Lung (tissue), 12 donors: ENCODE data around the gene PSMA7. TPM values are rescaled to one million over a fixed set of nuclear protein-coding genes. Genes with fewer than 3 reads are reported as not detected.

Experiments used
- ATAC-seq: fragments of 200-7000 bp; cut with Tn5 transposase; one replicate; pipeline ENCODE4 v1.9.1; 2020; ENCODE audit warnings: moderate number of reproducible peaks; ENCODE audit not compliant: insufficient read depth, low FRiP score
- DNase-seq, 3 donors: peaks; one replicate each; pipeline ENCODE4 v3.0.0-alpha.2; 2013 to 2017
- H3K27ac ChIP-seq, 2 donors: one replicate each; pipeline ENCODE4 v1.5.1; 2013; ENCODE audit warnings: mild to moderate bottlenecking in 2 of 2, moderate library complexity in 2 of 2, control low read depth in 1 of 2, inconsistent platforms in 1 of 2, low read depth in 1 of 2, low read length in 1 of 2
- H3K27me3 ChIP-seq, 3 donors: one replicate each; pipeline ENCODE4 v1.5.1; 2013; ENCODE audit warnings: low read length in 2 of 3; ENCODE audit not compliant: control insufficient read depth in 3 of 3, insufficient read depth in 3 of 3
- H3K36me3 ChIP-seq, 4 donors: one replicate each; pipeline ENCODE4 v1.5.1; 2013; ENCODE audit warnings: low read length in 4 of 4, mild to moderate bottlenecking in 1 of 4, moderate library complexity in 1 of 4; ENCODE audit not compliant: control insufficient read depth in 4 of 4, insufficient read depth in 4 of 4
- H3K4me1 ChIP-seq, 5 donors: one replicate each; pipeline ENCODE4 v1.5.1; 2013; ENCODE audit warnings: low read length in 5 of 5, mild to moderate bottlenecking in 2 of 5, moderate library complexity in 1 of 5; ENCODE audit not compliant: control insufficient read depth in 5 of 5, insufficient read depth in 5 of 5
- H3K4me3 ChIP-seq: one replicate; pipeline ENCODE4 v1.5.1; 2013; ENCODE audit warnings: mild to moderate bottlenecking, control low read depth, moderate library complexity
- H3K9ac ChIP-seq, 2 donors: one replicate each; pipeline ENCODE4 v1.5.1; 2013; ENCODE audit warnings: low read length in 2 of 2, control low read depth in 1 of 2; ENCODE audit not compliant: insufficient read depth in 1 of 2
- H3K9me3 ChIP-seq, 4 donors: one replicate each; pipeline ENCODE4 v1.5.1; 2013; ENCODE audit warnings: low read length in 3 of 4, mild to moderate bottlenecking in 1 of 4, moderate library complexity in 1 of 4; ENCODE audit not compliant: control insufficient read depth in 4 of 4, insufficient read depth in 3 of 4
- WGBS, 2 donors: extraction: QIAGEN DNeasy Blood & Tissue Kit; methylation state at CpG; one replicate each; pipeline ENCODE4 v1.1.7; 2013; 5-methylcytosine and 5-hydroxymethylcytosine counted together
- polyA plus RNA-seq, 2 donors: library from polyadenylated mRNA; stranded (reverse); fragments of 200-250 nt; gene quantifications; one replicate each; pipeline ENCODE4 v1.2.1, GENCODE V29; 2013
- total RNA-seq, 2 donors: library from RNA; depleted of rRNA in 1 of 2; stranded (reverse); fragments of >200 nt in 1 of 2; gene quantifications; one replicate each; pipeline ENCODE4 v1.2.1, GENCODE V29; 2014 to 2021
- TF ChIP-seq, protein P1 (sequence below): IDR thresholded peaks from 2 replicates; pipeline ENCODE4 v1.5.1; 2012; ENCODE audit warnings: mild to moderate bottlenecking; ENCODE audit errors: control extremely low read depth, extremely low read depth
- donor health status: control.
- donor health status: control.
- donor health status: Bipolar disorder and iron deficiency.
- donor health status: healthy.
- donor health status: DM: yes; HTN: yes; CAD: no.

The PSMA7 gene
- total and polyA plus RNA-seq, 4 donors, result 100 to 478 (median 258) TPM

- TF ChIP-seq, protein P1, sequence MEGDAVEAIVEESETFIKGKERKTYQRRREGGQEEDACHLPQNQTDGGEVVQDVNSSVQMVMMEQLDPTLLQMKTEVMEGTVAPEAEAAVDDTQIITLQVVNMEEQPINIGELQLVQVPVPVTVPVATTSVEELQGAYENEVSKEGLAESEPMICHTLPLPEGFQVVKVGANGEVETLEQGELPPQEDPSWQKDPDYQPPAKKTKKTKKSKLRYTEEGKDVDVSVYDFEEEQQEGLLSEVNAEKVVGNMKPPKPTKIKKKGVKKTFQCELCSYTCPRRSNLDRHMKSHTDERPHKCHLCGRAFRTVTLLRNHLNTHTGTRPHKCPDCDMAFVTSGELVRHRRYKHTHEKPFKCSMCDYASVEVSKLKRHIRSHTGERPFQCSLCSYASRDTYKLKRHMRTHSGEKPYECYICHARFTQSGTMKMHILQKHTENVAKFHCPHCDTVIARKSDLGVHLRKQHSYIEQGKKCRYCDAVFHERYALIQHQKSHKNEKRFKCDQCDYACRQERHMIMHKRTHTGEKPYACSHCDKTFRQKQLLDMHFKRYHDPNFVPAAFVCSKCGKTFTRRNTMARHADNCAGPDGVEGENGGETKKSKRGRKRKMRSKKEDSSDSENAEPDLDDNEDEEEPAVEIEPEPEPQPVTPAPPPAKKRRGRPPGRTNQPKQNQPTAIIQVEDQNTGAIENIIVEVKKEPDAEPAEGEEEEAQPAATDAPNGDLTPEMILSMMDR, result no peak
- WGBS, 2 donors, result 31 to 43% methylated on average over 19 of the region's 19 CpGs
These were observed 19.6 kb downstream of the PSMA7 start for GRCh38 chr20:62123450-62124118.

GRCh38 chr20:62122654-62123449, 20.3 kb downstream of the PSMA7 start:
- Histone ChIP-seq H3K27ac (peak overlapping the region; percentile 89 to 90), H3K9ac (peak overlapping the region in 1 of 2 donors; percentile 17)
- 0 to 1% methylated on average over 50 to 77 of the region's 77 CpGs for WGBS, 2 donors

More at GRCh38 chr20:62123450-62124118, 19.6 kb downstream of the PSMA7 start:
- DNase-seq (no peak), ATAC-seq (no peak)
- Histone ChIP-seq H3K9ac (peak overlapping the region in 1 of 2 donors; percentile 54), H3K36me3 (peaks cover 11 to 35% (median 26%) of the 10 kb centered on the region in 4 donors), H3K27me3 (peaks cover 0 to under 1% (median 0%) of the 10 kb centered on the region in 3 donors), H3K9me3 (no peaks in the 10 kb centered on the region), H3K4me3 (peak overlapping the region; percentile 76), H3K4me1 (peaks cover 0 to 12% (median 6%) of the 10 kb centered on the region in 5 donors), H3K27ac (peak overlapping the region; percentile 57 to 90)

GRCh38 chr20:62121776-62122653, 21.2 kb downstream of the PSMA7 start, which contains the start of gene LSM14B:
TSS of gene LSM14B (plus strand) at chr20:62122475. CDS start at chr20:62122667, 192 bp downstream.
- peak within 1 kb of the TSS; percentile 25 to 61 for H3K9ac ChIP-seq
- H3K4me1 ChIP-seq, result peaks cover 0 to 12% (median 6%) of the 10 kb centered on the region in 5 donors
- TF ChIP-seq, protein P1, result no peak
- peak; percentile 98 to 99 (median 99) for DNase-seq
- peaks cover 0 to 16% (median 6%) of the 10 kb centered on the region in 3 donors for H3K27me3 ChIP-seq
- H3K27ac ChIP-seq, result peak within 1 kb of the TSS; percentile 94 to 98
- H3K9me3 ChIP-seq, result peaks cover 0 to 3% (median 0%) of the 10 kb centered on the region in 4 donors
- H3K4me3 ChIP-seq, result peak within 1 kb of the TSS; percentile 76
- WGBS, 2 donors, result 1% methylated on average over 69 to 124 of the region's 124 CpGs
- ATAC-seq, result peak; percentile 90
- peaks cover 3 to 21% (median 16%) of the 10 kb centered on the region in 4 donors for H3K36me3 ChIP-seq

More at GRCh38 chr20:62122654-62123449, 20.3 kb downstream of the PSMA7 start:
- Histone ChIP-seq H3K36me3 (peaks cover 7 to 28% (median 23%) of the 10 kb centered on the region in 4 donors), H3K4me3 (peak overlapping the region; percentile 76), H3K27me3 (peaks cover 0 to 7% (median 0%) of the 10 kb centered on the region in 3 donors), H3K4me1 (peaks cover 0 to 12% (median 6%) of the 10 kb centered on the region in 5 donors), H3K9me3 (no peaks in the 10 kb centered on the region)
- TF ChIP-seq, protein P1, result no peak
- peak; percentile 33 to 35 (median 34) for DNase-seq
- peak; percentile 13 for ATAC-seq
